SHP77 (cell line): ENCODE measurements around the gene FAM200B.
"Not testable (repeated sequence)": the region's sequence is repeated elsewhere in the genome, so short reads cannot be mapped to it uniquely, and the experiment has no call there.

Source experiments
- DNase-seq, 2 experiments: peaks; one replicate each; lab custom pipeline; 2025; lab: John Stamatoyannopoulos, UW

Gene FAM200B

GRCh38 chr4:15696866-15697265 lies 15.2 kb downstream of the FAM200B start:
- DNase-seq, result no peak

GRCh38 chr4:15702941-15703403 lies 21.3 kb downstream of the FAM200B start, which contains the start of gene BST1:
Gene BST1, plus strand, starts transcription at chr4:15703065. Its CDS starts 80 bp downstream, at chr4:15703145.
- DNase-seq, result no peak

GRCh38 chr4:15703439-15703838 lies 21.8 kb downstream of the FAM200B start:
- DNase-seq, result no peak

GRCh38 chr4:15704129-15704528 lies 22.5 kb downstream of the FAM200B start:
- no peak for DNase-seq

- no peak for DNase-seq
Observed at GRCh38 chr4:15706646-15707362, 25.2 kb downstream of the FAM200B start.

- no peak for DNase-seq
Observed at GRCh38 chr4:15707363-15707715, 25.7 kb downstream of the FAM200B start.

GRCh38 chr4:15711762-15712161 lies 30.1 kb downstream of the FAM200B start:
- no peak for DNase-seq

- no peak for DNase-seq
Observed at GRCh38 chr4:15712214-15712613, 30.6 kb downstream of the FAM200B start.

- DNase-seq, result no peak
Observed at GRCh38 chr4:15714141-15714540, 32.5 kb downstream of the FAM200B start.

GRCh38 chr4:15714646-15715435 lies 33.2 kb downstream of the FAM200B start:
- DNase-seq, result no peak

- DNase-seq, result no peak
Observed at GRCh38 chr4:15716115-15716514, 34.5 kb downstream of the FAM200B start.

- DNase-seq, result no peak
Observed at GRCh38 chr4:15717086-15717485, 35.5 kb downstream of the FAM200B start.

GRCh38 chr4:15717657-15718416 lies 36.2 kb downstream of the FAM200B start:
- DNase-seq, result no peak

GRCh38 chr4:15718465-15718864 lies 36.8 kb downstream of the FAM200B start:
- no peak for DNase-seq

- no peak for DNase-seq
Observed at GRCh38 chr4:15718959-15719358, 37.3 kb downstream of the FAM200B start.

- DNase-seq, result no peak
Observed at GRCh38 chr4:15719506-15719905, 37.9 kb downstream of the FAM200B start.

GRCh38 chr4:15720851-15721250 lies 39.2 kb downstream of the FAM200B start:
- no peak for DNase-seq

- no peak for DNase-seq
Observed at GRCh38 chr4:15725608-15726007, 44.0 kb downstream of the FAM200B start.

GRCh38 chr4:15729910-15730533 lies 48.4 kb downstream of the FAM200B start:
- DNase-seq, result no peak

- not testable (repeated sequence) for DNase-seq
Observed at GRCh38 chr4:15733061-15733460, 51.4 kb downstream of the FAM200B start.

GRCh38 chr4:15735536-15735935 lies 53.9 kb downstream of the FAM200B start:
- DNase-seq, result no peak

- no peak for DNase-seq
Observed at GRCh38 chr4:15736514-15737050, 55.0 kb downstream of the FAM200B start.
